Stimulated activated CD8-positive, alpha-beta memory T cell treated with anti-CD3 and anti-CD28 coated beads, Interleukin-15, amount 100 ng/mL, for 48 hours (primary cell): ENCODE data around the gene GPS1.

Experiments used
- DNase-seq, 2 donors: peaks; one replicate each; pipeline ENCODE4 v3.0.0-alpha.2; 2020; ENCODE audit warnings: low read depth in 2 of 2

Gene GPS1

GRCh38 chr17:82043507-82043906, 8.2 kb upstream of the GPS1 start:
- DNase-seq = no peak

GRCh38 chr17:82045936-82046484, 5.7 kb upstream of the GPS1 start:
- DNase-seq = no peak

GRCh38 chr17:82046903-82047302, 4.8 kb upstream of the GPS1 start:
- no peak for DNase-seq

GRCh38 chr17:82047379-82047778, 4.3 kb upstream of the GPS1 start:
- no peak for DNase-seq

GRCh38 chr17:82047914-82048570, 3.7 kb upstream of the GPS1 start:
- DNase-seq = no peak

- DNase-seq = no peak
These were observed 3.1 kb upstream of the GPS1 start for GRCh38 chr17:82048571-82048971.

GRCh38 chr17:82049106-82049505, 2.6 kb upstream of the GPS1 start:
- no peak for DNase-seq

GRCh38 chr17:82049521-82049971, 2.2 kb upstream of the GPS1 start:
- no peak for DNase-seq

- no peak for DNase-seq
These were observed 1.4 kb upstream of the GPS1 start for GRCh38 chr17:82050152-82050760.

- DNase-seq = no peak
These were observed 697 bp upstream of the GPS1 start for GRCh38 chr17:82050761-82051641.

- DNase-seq = no peak
These were observed 951 bp downstream of the GPS1 start for GRCh38 chr17:82052638-82053059.

- DNase-seq = no peak
These were observed 1.4 kb downstream of the GPS1 start for GRCh38 chr17:82053130-82053529.

GRCh38 chr17:82053556-82054263, 2.0 kb downstream of the GPS1 start:
- no peak for DNase-seq

- DNase-seq = no peak
These were observed 2.8 kb downstream of the GPS1 start for GRCh38 chr17:82054351-82055022.

GRCh38 chr17:82055023-82055964, 3.6 kb downstream of the GPS1 start:
- DNase-seq = no peak

GRCh38 chr17:82055965-82056728, 4.4 kb downstream of the GPS1 start:
- DNase-seq = no peak

- DNase-seq = no peak
These were observed 5.3 kb downstream of the GPS1 start for GRCh38 chr17:82056729-82057621.

GRCh38 chr17:82058230-82058854, 6.6 kb downstream of the GPS1 start:
- DNase-seq = no peak
